Bone marrow (tissue), 2 donors: ENCODE results near the gene TPRG1L.

ENCODE experiments used
- DNase-seq, 2 donors: peaks; one replicate each; lab custom pipeline; 2025; lab: John Stamatoyannopoulos, UW

TPRG1L gene

DNA sequence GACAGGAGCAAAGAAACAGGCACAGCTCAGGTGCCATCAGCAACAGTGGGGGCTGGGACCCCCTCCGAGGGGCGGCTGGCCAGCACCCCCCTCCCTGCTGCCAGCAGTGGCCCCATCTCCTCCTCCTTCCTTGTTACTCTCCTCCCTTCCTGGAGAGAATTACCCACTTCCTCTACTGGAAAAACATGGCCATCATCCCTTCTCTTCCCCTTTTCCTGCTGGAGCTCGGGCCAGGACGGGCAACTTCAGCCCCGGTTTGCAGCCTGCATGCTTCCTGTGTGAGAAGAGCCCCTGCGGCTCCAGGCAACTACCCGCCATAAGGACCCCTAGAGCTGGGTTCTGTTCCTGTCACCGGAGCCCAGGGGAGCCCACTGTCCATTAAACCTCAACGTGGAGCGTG lies 31.1 kb upstream of the TPRG1L start:
- no peak for DNase-seq

DNA sequence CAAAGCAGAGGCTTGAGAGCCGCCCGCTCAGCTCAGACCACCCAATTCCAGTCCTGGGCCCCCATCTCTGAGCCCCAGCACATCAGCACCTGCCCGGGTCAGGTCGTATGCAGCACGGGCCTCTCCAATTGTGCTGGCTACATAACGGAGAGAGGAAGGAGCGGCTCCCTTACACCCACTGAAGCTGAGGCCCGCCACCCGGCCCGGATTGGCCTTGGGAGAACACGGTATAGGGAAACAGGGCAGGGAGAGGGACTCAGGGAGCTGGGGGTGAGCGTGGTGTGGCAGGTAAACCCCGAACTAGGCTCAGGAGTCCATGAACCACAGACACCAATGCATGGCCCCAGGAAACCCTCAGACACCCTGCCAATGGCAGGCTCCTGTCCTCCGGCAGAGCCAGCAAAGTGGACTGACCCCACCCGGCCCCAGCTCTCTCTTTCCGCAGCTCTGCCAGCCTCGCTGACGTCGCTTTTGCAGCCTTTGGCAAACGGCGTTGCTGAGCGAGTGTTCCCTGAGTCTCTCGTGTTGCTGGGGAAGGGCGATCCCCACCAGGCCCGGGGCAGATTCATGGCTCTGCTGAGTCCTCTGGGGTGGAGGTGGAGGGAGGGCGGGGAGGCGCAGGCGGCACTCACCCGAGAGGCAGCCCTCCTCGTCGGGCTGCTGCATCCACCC lies 30.0 kb upstream of the TPRG1L start:
- no peak for DNase-seq

DNA sequence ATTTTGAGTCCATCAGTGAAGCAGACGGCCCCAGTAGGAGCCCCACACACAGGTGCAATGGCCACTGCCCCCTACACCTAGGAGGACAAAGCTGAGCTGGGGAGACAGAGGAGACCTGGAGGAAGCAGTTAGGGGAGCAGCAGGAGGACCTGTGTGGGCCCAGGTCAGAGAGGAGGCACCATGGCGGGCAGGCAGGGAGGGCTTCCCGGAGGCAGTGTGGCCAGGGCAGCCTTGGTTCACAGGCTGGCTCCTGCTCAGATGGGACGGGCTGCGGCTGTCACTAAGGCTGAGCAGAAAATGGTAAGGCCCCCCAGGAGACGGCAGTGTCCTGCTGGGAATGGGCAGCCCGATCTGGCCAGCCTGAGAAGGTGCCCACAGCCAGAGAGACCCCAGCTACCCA lies 28.9 kb upstream of the TPRG1L start:
- DNase-seq: no peak

DNA sequence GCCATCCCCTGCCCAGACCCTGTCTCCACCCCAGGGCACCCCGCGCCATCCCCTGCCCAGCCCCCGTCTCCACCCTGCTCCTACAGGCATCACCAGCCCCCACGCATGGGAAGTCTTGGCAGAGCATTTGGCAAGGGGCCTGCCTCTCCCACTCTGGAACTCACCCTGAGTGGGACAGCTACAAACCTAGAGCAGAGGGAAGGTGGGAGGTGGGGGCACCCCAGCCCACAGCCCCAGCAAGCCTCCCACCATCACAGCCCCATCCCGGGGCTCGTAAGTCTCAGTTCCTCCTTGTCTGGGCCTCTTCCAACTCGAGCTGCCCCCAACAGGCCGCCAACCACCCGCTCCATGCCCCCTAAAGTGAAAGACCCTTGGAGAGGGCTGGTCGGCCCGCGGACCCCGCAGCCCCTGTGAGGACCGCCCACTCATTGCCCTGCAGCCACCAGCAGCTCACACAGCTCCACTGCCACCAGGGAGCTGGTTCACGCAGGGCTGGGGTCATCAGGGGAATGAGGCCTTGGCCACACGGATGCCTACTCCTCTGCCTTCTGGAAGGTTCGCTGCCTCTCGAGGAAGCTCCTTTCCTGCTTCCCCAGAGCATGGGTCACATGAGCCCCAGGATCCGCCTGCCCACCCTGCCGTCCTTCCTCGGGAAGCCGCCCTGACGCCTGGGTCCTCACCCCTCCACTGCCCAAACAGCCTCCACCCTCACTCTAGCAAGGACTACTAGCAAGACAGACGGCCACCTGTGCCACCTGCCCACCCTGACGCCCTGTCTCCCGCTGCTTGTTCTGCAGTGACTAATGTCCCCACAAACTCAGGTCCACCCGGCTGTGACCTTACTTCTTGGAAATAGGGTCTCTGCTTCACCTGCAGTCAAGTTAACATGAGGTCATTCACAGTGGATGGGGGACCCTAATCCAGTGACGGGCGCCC lies 27.9 kb upstream of the TPRG1L start:
- no peak for DNase-seq

DNA sequence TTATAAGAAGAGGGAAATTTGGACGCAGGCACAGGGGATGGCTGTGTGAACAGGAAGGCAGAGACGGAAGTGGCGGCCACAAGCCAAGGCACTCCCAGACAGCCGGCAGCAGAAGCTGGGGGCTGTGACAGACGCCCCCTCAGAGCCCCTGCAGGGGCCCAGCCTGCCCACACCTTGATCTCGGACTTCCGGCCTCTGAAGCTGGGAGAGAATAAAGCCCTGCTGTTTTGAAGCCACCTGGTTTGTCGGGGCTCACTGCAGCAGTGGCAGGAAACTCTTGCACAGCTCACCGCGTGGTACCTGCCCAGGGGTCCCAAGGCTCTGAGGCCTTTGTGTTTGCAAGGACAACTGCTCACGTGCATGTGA lies 27.2 kb upstream of the TPRG1L start:
- DNase-seq: peak; percentile 16 to 28

DNA sequence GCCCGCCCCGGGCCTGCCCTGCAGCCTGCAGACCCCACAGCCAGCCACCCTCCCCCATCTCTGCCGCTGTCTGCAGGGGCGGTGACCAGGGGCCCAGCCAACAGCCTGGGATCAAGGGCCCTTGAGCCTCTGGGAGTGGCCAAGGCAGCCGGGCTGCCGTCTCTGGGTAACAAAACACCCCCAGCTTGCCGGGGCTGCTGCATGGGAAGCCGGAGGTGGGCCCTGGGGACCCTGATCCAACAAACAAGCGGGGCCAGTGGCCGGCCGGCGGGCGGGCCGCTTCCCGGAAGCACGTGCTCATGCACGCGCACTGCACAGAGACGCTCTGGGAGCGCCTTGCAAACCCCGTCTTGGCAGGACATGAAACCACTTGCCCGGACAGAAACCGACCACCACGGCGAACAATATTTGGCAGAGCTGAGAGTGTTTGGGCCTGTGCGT lies 26.7 kb upstream of the TPRG1L start:
- DNase-seq: no peak

DNA sequence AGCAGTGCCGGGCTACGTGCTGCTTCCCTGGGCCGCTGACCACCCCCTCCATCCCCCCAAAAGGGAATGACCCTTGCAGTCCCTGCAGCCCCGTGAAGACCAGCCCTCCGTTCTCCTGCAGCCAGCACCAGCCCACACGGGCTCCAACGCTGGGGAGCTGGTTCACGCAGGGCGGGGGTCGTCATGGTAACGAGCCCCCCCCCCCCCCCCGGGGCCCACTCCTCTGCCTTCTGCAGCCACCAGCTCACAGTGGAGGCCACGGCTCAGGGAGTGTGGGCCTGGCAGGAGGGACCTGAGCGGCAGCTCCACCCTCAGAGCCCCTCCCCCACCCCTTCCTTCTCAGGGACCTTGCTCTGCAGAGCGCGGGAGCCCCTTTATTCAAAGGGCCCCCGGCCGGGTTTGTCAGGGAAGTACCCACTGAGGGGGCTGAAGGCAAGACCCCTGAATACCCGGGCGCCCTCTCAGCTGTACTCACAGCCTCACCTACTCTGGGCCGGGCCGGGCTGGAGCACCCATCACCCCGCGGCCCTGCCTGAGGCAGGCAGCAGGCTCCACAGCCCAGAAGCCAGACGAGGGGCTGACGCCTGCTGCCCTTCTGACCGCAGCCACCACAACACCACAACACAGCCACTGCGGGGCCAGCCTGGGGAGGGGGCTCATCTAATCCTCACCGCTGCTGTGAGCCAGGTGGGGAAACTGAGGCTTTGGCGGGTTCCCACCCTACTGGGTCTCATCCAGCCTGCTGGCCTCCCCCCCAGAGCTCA lies 26.1 kb upstream of the TPRG1L start:
- DNase-seq: no peak

DNA sequence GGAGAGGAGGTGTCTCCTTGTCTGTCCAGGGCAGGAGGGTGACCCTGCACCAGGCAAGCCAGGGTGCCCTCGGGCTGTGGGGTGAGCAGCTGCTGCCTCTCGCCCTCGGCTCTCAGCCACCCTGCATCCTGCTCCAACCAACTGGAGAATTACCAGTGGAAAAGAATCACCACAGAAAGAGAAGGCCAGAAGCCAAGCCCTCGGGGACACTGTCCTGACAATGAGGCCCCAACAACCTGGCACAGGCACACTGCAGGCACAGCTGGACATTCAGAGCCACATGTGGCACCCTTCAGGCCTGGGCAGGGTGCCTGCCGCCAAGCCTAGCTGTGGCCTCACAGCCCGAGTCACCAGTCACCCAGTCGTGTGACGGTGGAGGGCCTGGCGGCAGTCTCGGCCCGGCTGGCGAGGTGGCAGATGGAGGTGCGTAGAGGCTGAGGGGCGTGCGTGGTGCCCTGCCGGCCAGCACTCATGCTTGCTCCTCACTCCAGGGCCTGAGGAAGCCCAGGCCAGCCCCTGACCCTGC lies 25.5 kb upstream of the TPRG1L start:
- DNase-seq: no peak

DNA sequence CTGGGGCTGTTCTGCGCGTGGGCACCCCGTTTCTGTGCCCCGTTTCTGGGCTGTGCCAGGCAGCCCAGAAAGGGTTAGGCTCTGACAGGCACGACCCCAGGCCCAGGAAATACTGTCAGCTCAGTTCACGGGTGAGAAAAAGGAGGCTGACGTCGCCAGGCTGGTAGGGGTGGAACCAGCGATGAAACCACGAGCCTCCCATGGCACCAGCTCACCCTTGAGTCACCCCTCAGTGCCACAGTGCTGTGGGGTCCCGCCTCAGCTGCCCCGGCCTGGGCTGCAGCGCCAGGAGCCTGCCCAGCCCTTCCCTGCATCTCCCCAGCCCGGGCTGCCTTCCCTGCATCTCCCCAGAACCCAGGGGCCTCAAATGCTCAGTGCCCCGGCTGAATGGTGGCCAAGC lies 25.0 kb upstream of the TPRG1L start:
- no peak for DNase-seq

DNA sequence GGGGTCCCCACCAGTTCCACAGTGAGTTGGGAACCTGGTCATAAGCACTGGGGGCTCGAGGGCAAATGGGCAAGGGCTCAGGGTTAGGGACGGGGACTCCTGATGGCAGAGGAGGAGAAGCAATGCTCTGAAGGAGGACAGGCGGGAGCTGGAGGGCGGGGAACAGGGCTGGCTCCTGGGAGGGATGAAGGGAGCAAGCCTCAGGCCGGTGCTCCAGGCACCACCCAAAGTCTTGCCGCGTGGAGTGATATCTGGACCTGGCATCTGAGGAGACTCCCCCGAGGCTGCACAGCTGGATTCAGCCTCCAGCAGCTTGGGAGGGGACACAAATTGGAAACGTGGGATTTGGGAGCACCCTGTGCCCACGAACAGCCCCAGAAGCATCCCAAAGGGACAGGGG lies 24.5 kb upstream of the TPRG1L start:
- no peak for DNase-seq

DNA sequence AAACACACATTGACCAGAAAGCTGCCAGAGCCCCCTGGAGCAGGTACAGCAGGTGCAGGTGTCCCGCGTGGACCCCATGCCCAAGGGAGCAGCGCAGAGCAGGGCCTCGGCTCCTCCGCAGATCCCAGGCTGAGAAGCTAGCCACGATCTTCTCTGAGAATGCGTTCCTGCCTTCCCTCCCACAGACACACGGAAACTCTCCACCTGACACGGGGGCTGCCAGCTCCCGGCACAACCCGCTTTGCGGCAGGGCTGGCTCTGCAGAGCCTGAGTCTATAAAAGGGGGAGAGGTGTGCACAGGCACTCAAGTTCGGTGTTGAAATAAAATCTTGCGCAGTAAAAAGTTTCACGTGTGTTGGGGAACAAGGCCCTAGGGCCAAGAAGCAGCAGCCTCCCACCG lies 23.1 kb upstream of the TPRG1L start:
- DNase-seq: no peak

DNA sequence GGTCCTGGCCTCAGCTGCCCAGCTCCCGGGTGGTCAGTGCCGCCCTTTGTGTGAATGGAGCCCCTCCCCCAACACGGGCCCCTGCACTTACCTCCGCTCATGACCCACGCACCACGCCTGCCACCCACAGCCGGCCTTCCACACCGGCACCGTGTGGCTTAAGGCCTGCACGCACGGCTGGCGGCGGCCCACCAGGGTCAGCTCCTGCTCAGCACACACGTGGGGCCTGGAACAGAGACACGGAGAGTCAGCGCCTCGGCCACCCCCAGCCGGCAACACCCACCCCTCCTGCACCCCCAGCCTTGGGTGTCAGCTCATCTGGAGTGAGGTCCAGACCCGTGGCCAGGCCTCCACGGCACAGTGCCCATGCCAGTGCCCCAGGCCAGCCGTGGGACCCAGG lies 22.4 kb upstream of the TPRG1L start:
- DNase-seq: no peak

DNA sequence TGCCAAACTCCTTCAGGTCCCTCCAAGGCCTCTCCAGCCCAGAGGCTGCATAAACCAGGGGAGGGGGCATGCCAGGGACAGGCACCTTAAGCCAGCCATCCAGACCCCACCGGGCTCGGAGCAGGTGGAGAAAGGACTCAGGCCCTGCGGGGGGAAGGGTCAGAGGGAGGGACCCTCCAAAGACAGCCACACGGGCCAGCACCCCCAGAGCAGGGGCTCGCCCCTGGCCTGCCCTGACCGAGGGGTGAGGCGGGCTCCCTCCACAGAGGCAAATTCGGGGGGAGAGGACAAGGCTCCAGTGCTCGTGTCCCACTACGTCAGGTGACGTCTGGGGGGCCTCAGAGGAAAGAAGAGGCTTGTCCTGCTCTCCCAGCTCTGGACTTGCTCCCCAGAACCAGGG lies 21.7 kb upstream of the TPRG1L start:
- DNase-seq: no peak

DNA sequence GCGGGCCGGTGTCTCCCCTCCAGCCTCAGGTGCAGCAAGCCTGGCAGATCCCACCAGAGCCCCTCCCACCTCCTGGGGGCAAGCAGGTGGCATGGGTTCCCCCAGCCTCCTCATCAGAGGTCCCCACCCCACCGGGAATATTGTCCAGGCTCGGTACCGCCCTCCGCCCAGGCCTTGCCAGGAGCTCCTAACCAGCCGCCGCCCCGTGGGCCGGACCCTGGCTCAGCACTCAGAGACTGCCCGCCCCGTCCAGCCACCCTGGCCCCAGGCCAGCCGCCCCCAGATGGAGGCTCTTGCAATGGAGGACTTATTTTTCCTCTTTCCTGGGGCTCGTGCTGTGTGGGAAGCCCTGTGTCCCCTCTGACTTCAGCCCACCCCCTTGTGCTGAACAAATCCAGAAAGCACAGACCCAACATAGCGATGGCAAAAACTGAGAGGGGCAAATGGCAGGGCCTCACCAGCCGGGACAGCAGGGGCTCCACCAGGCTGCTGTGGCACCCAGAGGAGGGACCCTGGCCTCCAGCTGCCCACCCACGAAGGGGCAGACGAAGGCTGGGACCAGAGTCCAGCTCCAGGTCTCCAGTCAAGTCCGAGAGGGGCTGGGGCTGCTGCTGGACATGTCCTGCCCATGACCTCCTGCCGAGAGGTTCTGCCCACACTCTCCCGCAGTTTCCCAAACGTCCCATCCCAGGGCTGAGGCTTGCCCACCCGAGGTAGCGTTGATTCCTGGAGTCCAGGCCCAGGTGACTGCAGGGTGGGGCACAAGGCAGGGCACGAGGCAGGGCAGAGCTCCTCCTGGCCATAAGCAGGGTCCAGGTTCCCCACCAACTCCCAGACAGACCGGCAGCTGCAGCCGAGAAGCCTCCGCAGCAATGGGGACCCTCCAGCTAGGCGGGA lies 21.0 kb upstream of the TPRG1L start:
- no peak for DNase-seq

DNA sequence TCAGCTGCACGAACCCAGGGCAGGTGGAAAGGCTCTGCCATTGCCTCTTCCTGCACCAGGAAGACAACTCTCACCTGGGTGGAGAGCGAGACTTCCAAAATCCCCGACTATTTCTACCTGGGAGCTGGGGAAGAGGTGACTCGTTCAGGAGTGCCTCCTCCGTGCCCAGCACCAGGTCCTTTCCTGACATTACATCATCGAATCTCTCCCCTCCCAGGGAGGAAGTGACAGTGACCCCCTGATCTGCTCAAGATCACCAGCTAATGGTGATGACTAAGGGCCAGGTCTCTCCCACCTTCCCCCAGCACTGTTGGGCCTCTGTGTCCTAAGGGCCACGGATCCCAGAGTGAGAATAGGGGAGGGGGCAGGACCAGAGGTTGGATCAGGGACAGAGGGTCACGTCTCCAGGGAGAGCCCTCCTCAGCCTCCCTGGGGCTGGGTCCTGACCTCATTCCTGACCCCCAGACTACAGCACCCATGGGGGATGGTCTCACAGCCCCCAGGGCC lies 20.3 kb upstream of the TPRG1L start:
- DNase-seq: no peak

DNA sequence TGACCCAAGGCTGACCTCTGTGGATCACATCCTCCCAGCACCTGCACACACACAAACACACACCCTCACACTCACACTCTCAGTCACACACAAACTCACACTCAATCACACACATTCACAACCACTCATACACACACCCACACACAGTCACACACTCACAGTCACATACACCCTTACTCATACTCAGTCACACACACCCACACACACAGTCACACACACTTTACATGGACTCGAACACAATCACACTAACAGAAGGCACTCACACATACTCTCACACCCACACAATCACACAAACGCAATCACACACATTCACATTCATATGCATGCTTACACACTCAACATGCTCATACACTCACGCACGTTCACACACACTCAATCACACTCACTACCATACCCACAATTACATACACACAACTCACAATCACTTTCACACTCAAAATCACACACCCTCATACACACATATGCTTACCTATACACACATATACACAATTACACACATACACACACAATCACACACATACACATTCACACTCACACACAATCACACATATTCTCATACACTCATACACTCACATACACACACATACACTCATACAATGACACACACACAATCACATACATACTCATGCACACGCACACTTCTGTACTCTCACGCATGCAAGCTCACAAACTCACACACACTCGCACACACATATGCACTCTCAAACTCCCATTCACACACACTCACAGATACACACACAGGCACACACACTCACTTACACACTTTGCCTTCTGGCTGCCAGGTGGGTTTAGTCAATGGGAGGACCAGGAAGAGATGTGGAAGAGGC lies 19.6 kb upstream of the TPRG1L start:
- no peak for DNase-seq

DNA sequence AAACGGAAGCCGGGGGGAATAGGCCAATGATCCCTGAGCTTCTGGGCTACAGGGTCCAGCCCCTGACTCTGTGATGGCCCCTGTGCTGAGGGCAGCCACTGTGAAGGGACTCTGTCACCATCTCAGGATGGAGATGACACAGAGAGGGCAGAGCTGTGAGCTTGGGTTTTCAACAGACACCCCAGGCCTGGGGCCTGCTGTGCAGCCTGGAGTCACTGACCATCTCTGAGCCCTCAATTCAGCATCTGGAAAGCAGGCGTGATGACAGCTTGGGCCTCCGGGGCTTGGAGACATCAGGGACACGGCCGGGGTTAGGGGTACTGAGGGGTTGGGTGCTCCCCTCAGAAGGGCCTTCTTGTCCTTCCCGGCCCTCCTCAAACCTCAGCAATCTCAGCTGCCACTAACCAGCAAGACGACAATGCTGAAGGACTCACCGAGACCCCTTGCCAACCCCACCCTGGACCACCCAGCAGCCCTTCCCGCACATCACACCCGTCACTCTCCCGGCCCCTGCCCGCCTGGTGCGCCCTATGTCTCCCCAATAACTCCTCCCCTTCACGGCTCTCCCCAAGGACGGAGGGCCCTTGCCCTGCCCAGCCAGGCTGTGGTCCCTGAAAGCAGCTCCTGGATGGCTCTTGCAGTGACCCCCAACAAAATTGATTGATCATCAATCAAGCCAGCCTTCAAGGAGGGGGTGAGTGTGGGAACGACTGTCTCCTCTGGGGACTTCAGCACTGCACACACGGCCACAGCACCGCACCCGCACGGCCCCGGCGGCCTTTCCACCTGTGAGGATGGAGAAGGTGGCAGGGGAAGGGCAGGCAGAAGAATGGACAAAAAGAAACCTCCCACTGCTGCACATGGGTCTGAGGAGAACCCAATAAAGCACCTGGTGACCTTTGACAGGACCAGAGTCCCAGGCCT lies 17.8 kb upstream of the TPRG1L start:
- DNase-seq: no peak

DNA sequence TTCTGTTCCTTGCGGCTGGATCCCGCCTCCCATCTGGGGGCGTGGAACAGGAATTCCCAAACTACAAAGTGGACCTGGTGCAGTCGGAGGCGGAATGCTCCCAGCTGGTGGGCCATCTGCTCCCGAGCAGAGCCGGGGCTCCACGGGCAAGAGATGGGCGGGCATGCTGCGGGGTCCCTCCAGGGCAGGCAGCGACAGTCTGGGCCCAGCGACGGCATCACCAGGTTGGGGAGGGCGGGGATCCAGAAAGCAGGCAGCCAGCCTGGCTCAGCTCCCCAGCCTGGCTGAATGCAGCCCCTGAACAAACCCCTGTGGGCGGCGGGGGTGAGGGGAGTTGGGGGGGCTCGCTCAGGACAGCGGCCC lies 17.1 kb upstream of the TPRG1L start:
- DNase-seq: no peak

DNA sequence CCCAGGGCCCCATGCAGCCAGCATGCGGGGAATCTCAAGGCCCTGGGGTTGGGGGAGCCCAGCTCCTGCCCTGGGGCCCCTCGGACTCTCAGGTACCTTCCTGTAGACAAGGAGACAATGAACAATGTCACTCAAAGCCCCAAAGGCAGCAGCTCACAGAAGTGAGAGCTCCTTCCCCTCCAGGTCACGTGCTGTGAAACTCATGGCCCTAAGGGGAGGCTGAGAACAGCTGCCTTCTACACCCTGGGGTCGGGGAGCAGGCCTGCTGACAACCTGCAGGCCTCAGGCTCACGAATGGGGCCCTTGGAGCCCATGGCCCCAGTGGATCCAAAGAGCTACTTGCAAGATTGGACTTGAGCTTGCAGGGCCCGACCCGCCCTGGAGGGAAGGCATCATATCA lies 16.7 kb upstream of the TPRG1L start:
- no peak for DNase-seq
